GM19468 (cell line): Measurements from ENCODE around the gene POLR1A.

Experiments
- ATAC-seq: cut with Tn5 transposase; IDR thresholded peaks from one replicate; pipeline ENCODE4 v1.9.1; 2021; ENCODE audit warnings: mild to moderate bottlenecking, moderate library complexity, moderate number of reproducible peaks; ENCODE audit not compliant: unreplicated experiment; ENCODE audit errors: extremely low read depth

The POLR1A gene

DNA sequence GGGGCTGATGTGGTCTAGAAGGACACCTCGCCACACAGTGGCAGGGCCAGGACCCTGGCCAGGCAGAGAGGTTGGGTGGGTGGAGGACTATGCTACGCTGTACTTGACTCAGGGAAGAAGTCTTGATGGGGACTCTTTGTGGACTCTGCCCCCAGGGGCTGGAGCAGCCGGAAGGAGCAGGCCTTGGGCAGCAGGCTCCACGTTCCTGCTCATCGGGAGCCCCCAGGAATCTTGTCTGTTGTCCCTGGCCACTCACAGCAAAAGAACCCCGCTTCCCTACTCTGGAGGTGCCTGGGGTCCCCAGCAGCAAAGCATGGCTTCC is 79.0 kb downstream of the POLR1A start:
- ATAC-seq = no peak

DNA sequence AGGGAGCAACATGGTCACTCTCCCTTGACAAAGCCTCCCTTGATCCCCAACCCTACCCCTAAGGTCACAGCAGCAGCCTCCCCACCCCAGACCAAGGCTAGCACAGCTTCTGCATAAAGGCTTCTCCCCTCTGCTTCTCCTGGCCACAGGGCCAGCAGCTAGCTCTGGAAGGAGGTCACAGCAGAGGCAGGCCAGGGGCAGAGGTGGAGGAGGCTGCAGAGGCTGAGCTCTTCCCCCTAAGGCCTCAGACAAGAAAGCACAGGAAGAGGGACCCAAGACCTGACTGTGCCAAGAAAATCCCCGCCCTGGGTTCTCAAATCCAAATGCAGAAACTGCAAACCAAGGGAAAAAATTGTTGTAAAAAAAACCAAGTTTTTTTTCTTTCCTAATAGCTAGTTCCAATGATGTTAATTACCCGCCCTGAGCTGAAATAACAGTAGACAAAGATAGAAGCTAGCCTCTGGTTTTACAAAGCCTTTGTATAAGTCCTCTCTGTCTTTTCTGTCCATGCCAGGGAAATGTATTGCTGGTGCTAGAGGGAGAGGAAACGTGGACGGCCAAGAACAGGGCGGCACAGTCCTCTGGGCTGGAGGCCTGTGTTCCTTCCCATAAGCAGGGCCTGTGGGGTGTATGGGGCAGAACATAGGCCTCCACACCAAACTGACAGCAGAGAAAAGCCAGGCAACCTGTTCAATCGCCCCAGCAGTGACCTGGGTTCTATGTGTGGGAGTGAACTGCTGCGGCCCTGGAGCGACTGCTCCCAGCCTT is 79.5 kb downstream of the POLR1A start:
- no peak for ATAC-seq

DNA sequence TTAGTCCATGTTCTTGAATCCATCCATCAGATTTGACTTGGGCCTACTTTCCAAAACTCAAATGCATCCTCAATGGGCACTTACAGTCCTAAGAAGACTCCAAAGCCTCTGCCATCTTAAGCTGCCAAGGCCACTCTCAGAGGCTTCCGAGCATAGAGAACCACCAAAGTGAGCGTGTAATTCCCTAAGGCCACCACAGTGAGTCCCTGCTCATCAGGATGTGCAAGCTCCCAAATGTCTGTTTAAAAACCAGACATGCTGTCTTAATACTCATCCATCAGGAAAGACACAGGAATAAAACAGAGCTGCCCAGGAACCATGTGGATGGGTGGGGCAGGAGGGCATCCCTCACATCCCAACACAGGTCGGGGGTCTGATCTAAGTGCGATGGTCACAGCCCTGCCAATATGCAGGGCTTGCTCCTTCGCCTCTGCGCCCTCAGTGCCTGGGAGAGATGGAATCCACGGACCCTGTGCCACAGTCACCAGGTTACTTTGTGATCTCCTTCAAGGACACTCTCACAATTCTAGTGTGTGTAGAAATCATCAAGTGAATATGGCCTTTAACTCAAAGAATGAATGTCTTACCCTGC is 80.4 kb downstream of the POLR1A start:
- no peak for ATAC-seq

DNA sequence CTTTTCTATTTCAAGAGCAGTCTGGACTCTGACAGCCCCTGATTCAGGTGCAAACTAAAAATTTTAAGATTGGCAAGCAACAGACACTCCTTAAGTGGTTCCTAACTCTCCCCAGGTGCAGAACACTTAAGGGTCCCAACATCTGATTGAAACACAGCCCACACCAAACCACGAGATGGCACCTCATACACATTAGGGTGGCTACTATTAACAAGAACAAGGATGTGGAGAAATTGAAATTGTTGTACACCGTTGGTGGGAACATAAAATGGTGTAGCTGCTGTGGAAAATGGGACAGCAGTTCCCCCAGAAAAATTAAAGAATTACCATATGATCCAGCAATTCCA is 82.3 kb downstream of the POLR1A start:
- no peak for ATAC-seq

DNA sequence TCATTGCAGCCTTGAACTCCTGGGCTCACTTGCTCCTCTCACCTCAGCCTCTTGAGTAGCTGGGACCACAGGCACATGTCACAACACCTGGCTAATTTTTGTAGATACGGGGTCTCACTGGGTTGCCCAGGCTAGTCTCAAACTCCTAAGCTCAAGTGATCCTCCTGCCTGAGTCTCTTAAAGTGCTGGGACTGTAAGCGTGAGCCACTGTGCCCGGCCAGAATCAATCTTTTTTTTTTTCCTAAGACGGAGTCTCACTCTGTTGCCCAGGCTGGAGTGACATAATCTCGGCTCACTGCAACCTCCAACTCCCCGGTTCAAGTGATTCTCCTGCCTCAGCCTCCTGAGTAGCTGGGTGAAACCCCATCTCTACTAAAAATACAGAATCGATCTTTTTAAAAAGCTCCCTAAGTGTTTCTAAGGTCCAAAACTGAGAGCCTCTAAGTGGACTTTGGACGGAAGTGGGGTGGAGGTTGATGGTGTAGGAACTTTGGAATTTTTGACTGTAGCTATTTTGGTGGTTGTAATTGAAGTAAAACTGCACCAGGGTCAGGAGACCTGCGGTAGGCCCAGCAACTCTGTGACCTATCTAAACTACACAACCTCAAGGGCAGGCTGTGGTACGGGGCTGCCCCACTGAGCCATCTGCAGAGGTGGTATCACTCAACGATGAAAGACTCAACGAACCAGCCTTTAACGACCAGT is 82.9 kb downstream of the POLR1A start:
- ATAC-seq = no peak

DNA sequence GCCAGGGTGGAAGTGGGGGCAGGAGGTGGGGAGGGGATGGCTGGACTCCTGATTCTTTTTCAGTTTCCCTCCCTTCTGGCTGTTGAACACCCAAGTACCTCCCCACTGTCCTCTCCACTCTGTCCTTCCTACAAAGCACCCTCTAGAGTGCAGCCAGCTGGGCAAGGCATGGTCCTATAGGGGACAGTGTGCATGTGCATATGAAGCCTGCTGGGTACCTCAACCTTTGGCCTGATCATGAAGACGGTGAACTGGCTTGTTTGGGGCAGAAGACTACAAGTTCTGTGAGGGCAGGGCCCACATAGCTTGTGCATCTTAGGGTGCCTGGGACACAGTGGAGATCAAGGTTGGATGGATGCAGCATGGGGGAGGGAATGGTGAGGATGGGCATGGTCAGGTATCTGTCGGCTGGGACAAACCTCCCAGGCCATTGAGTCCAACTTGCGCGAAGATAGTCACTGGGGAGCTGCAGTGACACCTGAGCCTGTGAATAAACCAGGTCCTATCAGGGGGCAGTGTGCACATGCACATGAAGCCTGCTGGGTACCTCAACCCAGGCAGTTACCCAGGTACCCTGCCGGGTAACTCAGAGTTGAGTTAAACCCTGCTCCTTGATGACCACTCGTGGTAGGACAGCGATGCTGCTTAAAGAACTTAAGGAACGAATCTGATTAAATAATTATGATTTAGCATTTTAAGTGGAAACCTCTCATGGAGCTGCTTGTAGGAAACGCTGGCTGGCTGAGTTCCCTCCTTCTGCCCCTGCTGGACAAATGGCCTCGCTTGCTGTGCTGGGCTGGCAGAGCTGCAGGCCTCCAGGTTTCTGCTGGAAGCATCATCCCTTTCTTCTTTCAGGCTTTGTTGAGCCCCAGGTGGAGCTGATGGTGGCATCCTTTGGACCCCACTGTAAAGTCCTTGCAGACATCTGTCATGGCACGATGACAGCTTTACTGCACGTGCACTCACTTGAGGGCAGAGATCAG is 84.0 kb downstream of the POLR1A start:
- ATAC-seq = no peak

DNA sequence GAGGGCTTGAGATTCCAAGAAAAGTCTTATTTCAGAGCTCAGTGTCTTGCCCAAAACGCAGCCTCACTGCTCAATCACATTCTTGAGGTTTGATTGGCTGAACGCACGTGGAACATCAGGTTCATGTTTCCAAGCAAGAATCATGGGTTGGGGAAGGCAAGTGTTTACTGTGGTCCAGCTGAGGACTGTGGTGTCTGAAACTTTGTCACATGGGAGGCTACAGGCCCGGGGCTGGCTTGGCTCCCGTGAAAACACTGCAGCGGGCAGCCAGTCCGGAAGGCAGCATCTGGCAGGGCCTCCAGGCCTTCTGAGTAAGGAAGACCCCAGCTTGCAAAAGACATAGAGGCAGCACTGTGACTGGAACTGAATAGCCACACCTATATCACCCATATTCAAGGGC is 84.7 kb downstream of the POLR1A start:
- no peak for ATAC-seq

DNA sequence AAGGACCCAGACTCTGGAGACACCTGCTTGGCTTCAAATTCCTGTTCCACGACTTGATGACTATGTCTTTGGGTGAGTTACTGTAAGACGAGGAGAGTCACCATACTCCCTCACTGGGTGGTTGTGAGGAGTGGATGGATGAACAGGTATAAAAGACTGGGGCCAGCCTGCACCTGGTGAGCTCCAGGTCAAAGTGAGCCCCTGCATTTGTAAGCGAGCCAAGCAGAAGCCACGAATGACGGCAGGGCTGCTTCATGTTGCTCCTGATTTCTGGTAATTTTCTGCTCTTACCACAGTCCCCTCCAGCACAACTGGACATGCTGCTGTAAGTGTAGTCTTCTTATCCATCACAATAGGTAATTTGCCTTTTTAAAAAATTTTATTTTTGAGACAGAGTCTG is 86.6 kb downstream of the POLR1A start:
- no peak for ATAC-seq

DNA sequence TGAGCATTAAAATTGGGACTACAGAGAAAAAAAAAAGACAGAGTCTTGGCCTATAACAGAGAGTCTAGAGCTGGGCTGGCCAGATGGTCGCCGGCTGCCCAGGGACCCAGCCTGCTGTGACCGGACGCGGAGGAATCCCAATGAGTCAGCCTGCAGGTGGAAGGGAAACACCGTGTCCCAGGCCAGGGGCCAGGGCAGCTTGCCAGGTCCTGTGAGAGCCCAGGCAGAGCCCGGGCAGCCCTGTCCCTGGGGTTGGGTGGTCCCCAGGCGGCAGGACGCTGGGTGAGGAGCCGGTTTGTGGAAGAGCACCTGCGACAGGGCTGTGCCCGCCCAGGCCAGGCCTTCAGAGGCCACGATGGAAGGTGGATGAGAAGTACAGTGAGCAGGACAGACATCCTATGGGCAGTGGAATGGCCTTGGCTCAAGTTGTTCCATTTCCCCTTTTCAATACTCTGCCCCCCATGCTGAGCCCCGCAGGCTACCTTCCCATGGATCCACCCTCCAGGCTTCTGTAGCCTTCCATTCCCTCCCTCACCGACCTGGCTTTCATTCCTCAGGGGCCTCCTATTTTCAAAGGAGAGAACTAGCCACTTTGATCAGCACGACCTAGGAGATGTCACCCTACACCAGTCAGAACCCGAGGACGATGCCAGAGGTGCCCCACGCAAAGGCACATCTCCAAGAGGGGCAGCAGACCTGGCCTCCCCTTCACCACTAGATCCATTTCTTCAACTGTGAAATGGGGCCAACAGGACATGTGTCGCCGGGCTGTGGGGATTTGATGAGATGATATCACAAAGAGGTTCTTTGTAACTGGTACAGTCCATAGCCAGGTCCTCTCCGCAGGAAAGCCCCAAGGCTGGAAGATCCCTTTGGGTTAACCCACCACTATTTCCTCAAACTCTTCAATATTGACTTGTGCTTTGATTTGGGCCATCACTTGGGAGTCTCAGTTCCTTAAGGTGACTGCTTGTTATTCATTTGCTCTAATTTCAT is 87.5 kb downstream of the POLR1A start:
- no peak for ATAC-seq

DNA sequence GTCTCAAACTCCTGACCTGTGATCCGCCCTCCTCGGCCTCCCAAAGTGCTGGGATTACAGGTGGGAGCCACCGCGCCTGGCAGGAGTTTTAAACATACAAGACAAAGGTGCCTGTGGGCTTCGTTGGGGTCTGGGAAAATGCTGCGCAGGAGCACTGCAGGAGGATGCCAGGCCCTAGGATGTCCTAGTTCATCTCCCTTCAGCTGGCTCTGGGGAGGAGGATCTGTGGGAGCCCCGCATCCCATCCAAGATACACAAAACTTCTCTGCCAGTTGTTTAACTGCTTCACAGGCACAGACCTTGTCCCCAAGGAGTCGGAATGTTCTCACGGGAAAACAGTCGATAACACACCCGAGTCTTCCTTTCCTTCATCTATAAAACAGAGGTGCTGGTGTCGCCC is 89.1 kb downstream of the POLR1A start:
- no peak for ATAC-seq

DNA sequence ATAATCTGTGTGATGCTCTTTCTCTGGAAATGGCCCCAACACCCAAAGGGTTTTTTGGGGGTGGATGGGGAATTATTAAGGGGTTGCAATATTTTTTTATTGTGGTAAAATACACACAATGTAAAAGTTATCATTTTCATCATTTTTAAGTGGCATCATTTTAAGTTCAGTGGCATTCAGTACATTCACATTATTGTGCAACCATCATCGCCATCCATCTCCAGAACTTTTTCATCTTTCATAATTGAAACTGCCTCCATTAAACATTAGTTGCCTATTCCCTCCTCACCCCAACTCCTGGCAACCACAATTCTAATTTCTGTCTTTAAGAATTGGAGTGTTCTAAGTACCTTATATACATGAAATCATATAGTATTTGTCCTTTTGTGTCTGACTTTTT is 90.0 kb downstream of the POLR1A start:
- no peak for ATAC-seq

DNA sequence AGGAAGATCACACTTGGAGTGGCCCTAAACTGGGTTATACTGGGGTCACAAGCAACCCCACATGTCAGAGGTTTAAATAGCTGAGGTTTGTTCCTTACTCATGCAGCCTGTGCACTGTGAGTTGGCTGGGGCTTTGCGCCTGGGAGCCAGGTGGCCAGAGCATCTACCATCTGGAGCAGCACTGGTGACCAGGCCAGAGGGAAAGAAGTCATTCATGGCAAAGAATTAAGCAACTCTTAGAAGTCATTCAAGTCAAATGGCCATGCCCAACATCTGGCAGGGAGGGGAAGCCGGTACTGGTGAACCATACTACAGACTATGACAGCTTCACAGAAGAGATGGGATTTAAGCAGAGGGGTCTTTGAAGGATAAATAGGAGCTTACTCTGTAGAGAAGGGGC is 90.7 kb downstream of the POLR1A start:
- ATAC-seq = no peak

DNA sequence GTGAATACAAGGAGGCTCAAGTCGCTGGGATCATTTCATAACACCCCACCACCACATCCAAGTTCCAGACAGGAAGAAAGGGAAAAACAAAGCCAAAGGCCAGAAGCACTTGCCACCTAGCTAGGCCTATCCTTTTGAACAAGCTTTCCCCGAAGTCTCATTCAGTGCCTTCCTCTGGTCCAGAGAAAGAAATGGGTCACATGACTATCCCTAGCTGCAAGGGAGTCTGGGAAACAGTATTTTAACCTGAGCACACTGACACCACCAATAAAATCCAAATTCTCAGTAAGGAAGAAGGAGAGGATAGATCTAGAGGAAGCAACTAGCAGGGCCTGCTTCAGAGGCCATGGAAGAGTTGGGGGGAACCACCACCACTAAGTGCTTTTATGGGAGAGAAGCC is 91.2 kb downstream of the POLR1A start:
- ATAC-seq = no peak

DNA sequence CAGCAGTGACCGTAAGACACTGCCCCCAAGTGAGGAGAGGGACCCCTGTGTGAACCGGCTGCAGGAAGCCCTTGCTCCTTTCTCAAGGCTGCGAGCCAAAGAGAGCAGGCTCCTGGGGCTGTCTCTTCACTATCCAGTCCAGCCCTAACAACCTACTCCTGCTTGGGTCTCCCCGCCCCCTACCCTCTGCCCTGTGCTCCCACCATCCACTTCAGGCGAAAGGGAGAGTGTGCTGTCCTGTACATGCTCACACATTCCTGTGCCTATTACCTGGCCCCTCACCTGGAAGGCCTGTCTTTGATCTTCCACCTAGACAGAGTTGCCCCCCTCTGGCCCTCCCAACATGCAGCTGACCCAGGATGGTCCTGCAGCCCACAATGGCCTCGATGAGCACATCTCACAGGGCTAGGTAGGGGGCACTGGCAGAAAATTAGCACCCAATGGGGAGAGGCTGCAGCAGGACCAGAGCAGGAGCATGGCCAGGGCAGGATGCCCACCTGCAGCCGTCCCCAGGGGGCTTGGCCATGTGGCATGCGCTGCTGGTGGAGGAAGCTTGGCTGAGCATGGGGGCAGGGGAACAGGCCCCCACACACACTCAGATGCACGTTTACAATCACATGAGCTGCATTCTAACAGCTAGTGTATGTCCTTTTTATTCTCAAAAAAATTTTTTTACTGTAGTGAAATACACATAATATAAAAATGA is 93.5 kb downstream of the POLR1A start:
- no peak for ATAC-seq

DNA sequence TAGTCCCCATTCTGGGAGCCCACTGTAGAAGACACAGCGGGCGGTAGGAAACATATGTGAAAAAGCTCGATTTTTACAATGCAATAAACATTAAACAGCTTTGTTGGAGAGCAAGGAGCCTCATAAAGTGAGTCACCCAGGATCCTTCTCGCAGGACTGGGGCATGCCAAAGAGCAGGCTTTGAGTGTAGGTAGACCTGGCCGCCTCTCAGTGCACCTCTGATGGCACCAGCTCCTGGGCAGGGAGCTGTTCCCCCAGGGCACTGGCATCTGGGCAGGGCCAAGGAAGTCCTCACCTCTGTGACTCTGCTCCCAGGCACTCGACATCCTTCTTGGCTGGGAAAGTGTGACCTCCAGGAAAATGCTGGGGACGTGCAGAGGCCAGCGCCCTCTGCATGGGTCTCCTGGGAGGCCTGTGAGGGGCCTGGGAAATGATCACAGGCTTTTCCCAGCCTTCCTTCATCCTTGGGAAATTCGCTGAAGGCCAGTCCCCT is 94.2 kb downstream of the POLR1A start:
- no peak for ATAC-seq

DNA sequence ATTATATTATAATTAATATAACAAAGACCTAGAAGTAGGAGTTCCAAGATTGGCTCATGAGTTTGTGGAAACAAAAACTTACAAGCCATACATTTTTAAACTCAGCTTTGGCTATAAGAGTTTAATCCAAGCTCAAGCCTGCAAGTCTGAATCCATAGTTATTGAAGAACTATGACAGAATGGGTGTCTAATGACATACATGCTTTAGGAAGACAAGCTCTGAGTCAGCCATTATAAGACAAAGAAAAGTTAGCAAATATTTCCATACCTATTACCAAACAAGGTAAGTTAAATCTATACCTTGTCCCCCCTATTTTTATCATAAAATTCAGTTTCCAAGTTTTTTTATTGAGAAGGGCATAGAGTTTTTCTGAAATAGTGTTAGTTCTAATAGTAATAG is 95.6 kb downstream of the POLR1A start:
- no peak for ATAC-seq

DNA sequence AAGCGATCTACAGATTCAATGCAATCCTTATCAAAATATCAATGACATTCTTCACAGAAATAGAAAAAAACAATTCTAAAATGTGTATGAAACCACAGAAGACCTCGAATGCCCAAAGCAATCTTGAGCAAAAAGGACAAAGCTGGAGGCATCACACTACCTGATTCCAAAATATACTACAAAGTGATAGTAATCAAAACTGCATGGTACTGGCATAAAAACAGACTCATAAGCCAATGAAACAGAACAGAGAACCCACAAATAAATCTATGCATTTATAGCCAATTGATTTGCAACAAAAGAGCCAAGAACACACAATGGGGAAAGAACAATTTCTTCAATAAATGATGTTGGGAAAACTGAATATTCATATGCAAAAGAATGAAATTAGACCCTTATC is 99.2 kb downstream of the POLR1A start:
- ATAC-seq = no peak

DNA sequence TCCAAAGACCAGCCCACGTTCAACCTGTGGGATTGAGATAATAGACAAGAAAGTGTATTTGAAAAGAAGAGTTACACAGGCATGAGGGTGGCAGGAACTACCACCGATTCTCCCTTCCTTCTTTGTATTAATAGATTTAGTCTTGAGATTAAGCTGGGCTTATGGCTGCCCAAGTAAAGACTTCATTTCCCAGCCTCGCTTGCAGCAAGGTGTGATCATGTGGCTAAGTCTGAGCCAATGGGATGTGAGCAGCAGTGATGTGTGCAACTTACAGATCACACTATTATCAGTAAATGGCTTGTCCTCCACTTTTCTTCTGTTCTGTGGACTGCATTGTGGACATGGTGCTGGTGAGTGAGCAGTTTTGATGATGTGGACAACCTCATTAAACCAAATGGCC is 101.7 kb downstream of the POLR1A start:
- no peak for ATAC-seq

DNA sequence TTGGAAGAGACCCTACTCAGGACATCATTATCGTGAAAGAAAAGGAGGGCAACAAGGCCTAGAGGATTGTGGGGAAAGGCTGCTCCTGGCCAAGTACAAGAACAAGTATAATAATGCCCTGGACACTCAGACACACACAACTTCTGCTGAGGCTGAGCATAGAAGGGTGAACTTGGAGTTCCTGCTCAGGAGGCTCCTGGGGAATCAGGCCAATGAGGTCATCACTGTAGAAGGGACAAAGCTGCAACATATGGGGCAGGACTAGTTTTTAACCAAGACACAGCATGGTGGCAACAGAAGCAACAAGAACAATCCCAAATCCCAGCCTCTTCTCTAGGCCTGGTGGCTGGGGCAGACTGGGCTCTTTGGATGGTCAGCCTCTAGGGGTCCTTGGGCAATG is 102.6 kb downstream of the POLR1A start:
- ATAC-seq = no peak
